GM12891 (cell line): ENCODE results near the gene ALDH3A2.

Source experiments
- POLR2A ChIP-seq: IDR thresholded peaks from 2 replicates; pipeline ENCODE4 v1.6.1; 2011; ENCODE audit warnings: low read depth, low read length, control low read depth
- POLR2AphosphoS5 ChIP-seq: IDR thresholded peaks from 2 replicates; pipeline ENCODE4 v1.6.1; 2011; ENCODE audit warnings: low read depth, low read length, control low read depth

DNA sequence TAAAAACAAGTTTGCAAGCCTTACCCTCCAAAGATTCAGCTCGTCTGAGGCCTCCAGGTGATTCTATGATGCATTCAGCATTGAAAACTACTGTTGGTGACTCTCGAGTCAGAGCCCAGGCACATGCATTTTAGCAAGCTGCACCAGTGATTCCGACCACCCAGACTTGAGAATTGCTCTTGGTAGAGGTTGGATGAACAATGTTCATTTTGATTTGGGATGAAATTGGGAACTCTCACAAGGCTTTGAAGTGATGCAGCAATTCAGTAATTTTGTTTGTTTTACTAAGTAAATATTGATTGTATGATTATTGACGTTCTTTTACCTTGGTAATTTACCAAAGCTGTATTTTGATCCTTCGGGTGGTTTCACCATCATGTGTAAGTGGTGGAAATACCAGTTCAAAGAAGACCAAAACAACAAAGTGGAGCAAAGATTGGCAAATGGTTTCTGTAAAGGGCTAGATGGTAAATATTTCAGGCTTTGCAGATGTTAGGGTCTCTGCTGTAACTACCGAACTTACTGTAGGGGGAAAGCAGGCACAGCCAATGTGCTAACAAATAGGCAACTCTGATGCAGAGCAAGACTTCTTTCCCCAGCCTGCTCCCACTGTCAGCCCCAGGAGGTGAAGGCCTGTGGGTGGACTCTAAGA is 11.8 kb downstream of the ALDH3A2 start:
- TF ChIP-seq POLR2AphosphoS5 = no peak
- no peak for TF ChIP-seq POLR2A
